Psoas muscle (tissue), 8 donors: Measurements from ENCODE around the gene MCOLN3. TPM values are rescaled to one million over a fixed set of nuclear protein-coding genes. Genes with fewer than 3 reads are reported as not detected.
"Not testable (repeated sequence)": the region's sequence is repeated elsewhere in the genome, so short reads cannot be mapped to it uniquely, and the experiment has no call there.

Experiments
- ATAC-seq, 4 donors: fragments of 200-7000 bp; cut with Tn5 transposase; one replicate each; pipeline ENCODE4 v1.9.1; 2020; ENCODE audit warnings: moderate library complexity in 3 of 4, mild to moderate bottlenecking in 2 of 4
- DNase-seq, 2 donors: peaks; one replicate each; pipeline ENCODE4 v3.0.0-alpha.2; 2020
- H3K27ac ChIP-seq: fragments of 200-600 bp; one replicate; pipeline ENCODE4 v1.8.0; 2022
- H3K27me3 ChIP-seq, 3 donors: fragments of 200-600 bp in 1 of 3; one replicate each; pipeline versions ENCODE4 v1.6.1 to v1.8.0; 2013 to 2022; ENCODE audit warnings: low read length in 2 of 3, mild to moderate bottlenecking in 2 of 3, moderate library complexity in 1 of 3; ENCODE audit not compliant: insufficient read depth in 3 of 3
- H3K36me3 ChIP-seq, 2 donors: fragments of 200-600 bp in 1 of 2; one replicate each; pipeline versions ENCODE4 v1.6.1 to v1.8.0; 2013 to 2022; ENCODE audit warnings: low read depth in 1 of 2, mild to moderate bottlenecking in 1 of 2, moderate library complexity in 1 of 2; ENCODE audit not compliant: insufficient read depth in 1 of 2
- H3K4me1 ChIP-seq: fragments of 200-600 bp; one replicate; pipeline ENCODE4 v1.8.0; 2022
- H3K4me3 ChIP-seq: fragments of 200-600 bp; one replicate; pipeline ENCODE4 v1.8.0; 2022; ENCODE audit warnings: mild to moderate bottlenecking
- H3K9me3 ChIP-seq: fragments of 200-600 bp; one replicate; pipeline ENCODE4 v1.8.0; 2022
- WGBS, 3 donors: extraction: QIAGEN DNeasy Blood & Tissue Kit; methylation state at CpG; one replicate each; pipeline versions ENCODE4 v1.1.6 to v1.1.7; 2013; 5-methylcytosine and 5-hydroxymethylcytosine counted together
- intact Hi-C, 2 donors: fragments of 100-400 bp; cut with DNase I; formaldehyde crosslinking; loops; one replicate each; pipeline versions ENCODE4 v1.11.0 to v1.14.2; 2022
- polyA plus RNA-seq, 3 donors: library from polyadenylated mRNA; stranded (reverse); fragments of 200-250 nt; gene quantifications; one replicate each; pipeline ENCODE4 v1.2.3, GENCODE V29; 2013
- total RNA-seq, 4 donors: library from RNA; stranded (reverse); fragmentation: NEBNext Ultra II Directional in 2 of 4; extraction: Animal tissue kit (Norgen Biotek cat#: 25700) in 2 of 4; gene quantifications; one replicate each; pipeline versions ENCODE4 v1.2.1 to v1.2.4, GENCODE V29; 2021 to 2023
- TF ChIP-seq, protein P1 (sequence below): fragments of 200-600 bp; IDR thresholded peaks from one replicate; pipeline ENCODE4 v1.8.0; 2022; ENCODE audit warnings: antibody characterized with exemption
- donor health status: healthy with polysubstance abuse.
- donor health status: DM: no; HTN: no; CAD: no; lungs with moderate emphysema.
- donor health status: Bipolar disorder and iron deficiency.
- donor health status: healthy.
- donor health status: DM: yes; HTN: yes; CAD: no.
- donor health status: DM: no; HTN: no; CAD: no.
- donor health status: DM: no; HTN: no; CAD: no.
- donor health status: DM: yes; HTN: yes; CAD: no.

The MCOLN3 gene
- total and polyA plus RNA-seq, 7 donors, result 0.06 to 0.62 (median 0.32) TPM; not detected in 3

DNA sequence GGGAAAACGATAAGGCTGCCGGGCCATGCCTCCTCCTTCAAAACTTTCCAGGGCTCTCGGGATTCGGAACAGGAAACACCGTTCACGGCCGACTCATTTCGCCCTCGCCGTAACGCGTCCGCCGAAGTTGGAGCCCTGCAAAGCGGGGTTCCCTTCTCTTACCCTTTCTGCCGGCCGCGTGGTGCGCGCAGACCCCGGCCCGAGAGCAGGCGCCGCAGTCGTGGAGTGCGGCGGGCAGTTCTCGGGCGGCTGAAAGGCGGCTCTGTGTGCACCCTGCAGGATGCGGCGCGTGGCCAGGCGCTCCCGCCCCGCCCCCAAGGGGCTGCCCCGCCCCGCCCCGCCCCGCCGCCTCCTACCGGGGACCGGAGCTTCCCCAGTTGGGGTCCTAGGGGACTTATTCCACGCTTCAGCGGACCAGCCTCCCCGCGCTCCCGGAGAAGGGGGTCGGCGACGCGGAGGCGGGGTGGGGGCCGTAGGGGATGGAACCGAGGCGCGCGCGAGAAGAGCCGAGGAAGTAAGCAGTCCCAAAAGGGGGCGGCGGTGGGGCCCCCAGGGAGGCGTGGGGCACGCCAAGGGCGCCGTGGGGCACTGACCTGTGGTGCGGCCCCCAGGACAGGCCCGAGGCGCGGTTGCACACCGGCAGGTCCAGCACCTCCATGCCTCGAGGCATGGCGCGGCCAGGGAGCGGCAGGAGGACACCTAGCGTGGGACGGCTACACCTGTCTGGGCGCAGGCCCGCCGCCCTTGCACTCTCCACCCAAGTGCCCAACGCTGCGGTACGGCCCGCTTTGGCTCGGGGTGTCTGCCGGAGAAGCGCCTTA is 51.2 kb downstream of the MCOLN3 start, which contains the start of gene MCOLN2:
TSS of gene MCOLN2 (minus strand) at position 268 of the 821 bp plus-strand sequence. CDS start at position 27, 241 bp downstream.
- no peak within 1 kb of the TSS for H3K27ac ChIP-seq
- TF ChIP-seq, protein P1, sequence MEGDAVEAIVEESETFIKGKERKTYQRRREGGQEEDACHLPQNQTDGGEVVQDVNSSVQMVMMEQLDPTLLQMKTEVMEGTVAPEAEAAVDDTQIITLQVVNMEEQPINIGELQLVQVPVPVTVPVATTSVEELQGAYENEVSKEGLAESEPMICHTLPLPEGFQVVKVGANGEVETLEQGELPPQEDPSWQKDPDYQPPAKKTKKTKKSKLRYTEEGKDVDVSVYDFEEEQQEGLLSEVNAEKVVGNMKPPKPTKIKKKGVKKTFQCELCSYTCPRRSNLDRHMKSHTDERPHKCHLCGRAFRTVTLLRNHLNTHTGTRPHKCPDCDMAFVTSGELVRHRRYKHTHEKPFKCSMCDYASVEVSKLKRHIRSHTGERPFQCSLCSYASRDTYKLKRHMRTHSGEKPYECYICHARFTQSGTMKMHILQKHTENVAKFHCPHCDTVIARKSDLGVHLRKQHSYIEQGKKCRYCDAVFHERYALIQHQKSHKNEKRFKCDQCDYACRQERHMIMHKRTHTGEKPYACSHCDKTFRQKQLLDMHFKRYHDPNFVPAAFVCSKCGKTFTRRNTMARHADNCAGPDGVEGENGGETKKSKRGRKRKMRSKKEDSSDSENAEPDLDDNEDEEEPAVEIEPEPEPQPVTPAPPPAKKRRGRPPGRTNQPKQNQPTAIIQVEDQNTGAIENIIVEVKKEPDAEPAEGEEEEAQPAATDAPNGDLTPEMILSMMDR, result no peak
- H3K36me3 ChIP-seq, result no peaks in the 10 kb centered on the region
- H3K9me3 ChIP-seq, result no peaks in the 10 kb centered on the region
- intact Hi-C loops, result no loop called here
- ATAC-seq, result peak; percentile 64 to 95 (median 84)
- 1% methylated on average over 59 to 87 of the region's 87 CpGs for WGBS, 3 donors
- H3K4me1 ChIP-seq, result peaks cover 13% of the 10 kb centered on the region
- peaks cover 5 to 68% (median 6%) of the 10 kb centered on the region in 3 donors for H3K27me3 ChIP-seq
- peak within 1 kb of the TSS; percentile 69 for H3K4me3 ChIP-seq
- peak; percentile 39 to 69 for DNase-seq

DNA sequence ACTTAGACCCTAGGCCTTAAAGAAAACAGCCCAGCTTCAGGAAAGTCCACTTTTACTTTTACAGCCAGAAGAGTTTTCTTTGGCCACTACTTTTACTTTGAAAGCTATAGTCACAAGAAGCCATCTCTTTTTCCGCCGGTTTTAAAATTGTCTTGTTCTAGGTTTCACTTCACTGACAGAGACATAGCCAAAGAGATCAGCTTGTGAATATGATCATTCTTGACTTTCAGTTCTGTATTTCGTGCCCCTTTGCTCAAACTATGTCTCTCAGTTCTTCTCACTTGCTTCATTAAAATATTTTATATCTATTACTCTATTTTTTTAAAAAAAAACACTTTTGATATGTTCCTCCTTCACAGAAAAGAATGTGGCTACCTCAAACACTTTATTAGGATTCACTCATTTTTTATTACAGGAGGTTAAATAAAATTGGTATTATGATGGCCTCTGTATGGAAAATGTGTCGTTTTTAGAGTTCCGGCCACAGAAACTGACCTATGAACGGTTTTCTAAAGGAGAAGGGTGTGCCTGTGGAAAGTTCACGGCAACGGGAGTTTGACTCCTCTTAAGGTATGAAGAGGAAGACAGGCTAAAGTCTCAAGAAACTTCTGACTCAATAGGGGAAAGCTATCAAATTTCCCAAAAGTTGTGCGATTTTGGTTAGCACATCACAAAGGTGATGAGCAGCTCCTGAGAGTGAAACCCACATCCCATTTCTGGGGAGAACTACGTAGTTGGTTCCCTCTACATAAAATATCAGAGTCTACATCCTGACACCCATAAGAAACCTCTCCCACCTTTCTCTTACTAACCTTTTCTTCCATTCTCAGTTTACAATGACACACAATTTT is 52.6 kb downstream of the MCOLN3 start:
- no peak overlapping the region for H3K4me3 ChIP-seq
- TF ChIP-seq, protein P1, result no peak
- ATAC-seq (no peak), DNase-seq (no peak)
- no peaks in the 10 kb centered on the region for H3K9me3 ChIP-seq
- WGBS, 3 donors, result 80 to 83% (median 83%) methylated on average over 10 of the region's 10 CpGs
- H3K27me3 ChIP-seq, result peaks cover 2 to 61% (median 6%) of the 10 kb centered on the region in 3 donors
- intact Hi-C loops, result no loop called here
- no peak overlapping the region for H3K27ac ChIP-seq
- peaks cover 13% of the 10 kb centered on the region for H3K4me1 ChIP-seq
- H3K36me3 ChIP-seq, result no peaks in the 10 kb centered on the region

DNA sequence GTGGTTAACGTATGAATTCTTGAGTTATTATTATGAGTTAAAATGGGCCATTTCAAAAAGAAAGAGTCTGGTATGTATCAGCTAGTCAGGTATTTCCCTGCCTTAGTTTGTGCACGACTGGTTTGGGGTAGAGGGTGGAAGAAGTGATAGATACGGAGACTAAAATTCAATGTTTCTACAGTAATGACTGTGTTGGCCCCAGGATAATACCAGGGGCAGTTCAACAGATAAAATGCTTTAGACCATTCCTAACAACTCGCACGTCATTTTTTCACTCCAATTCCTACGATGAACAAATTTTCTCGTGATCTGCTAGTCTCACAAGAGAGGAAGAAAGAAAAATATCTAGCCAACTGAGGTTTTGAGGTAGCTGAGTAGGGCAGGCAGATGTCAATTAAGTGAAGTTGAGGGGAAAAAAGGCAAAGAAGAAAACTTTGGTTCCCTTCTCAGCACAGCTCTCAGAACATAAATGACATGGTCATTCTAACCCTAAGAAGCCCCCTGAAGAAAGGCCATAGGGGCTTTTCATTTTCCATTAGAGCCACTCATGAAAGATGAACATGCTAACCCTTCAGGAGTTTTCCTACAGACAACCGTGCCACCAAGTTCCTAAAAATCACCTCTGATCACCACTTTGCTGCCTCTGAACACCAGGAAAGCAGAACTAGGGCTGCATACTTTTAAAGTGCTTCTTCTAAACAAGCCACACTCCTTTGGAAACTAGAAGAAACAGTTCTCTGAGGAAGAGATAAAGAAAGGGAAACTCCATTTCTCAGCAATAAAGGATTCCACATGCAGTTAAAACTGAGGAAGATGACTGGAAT is 57.0 kb downstream of the MCOLN3 start:
- intact Hi-C loops, result no loop called here
- H3K4me3 ChIP-seq, result no peak overlapping the region
- no peaks in the 10 kb centered on the region for H3K9me3 ChIP-seq
- no peak overlapping the region for H3K27ac ChIP-seq
- H3K4me1 ChIP-seq, result no peaks in the 10 kb centered on the region
- DNase-seq (no peak), ATAC-seq (no peak)
- TF ChIP-seq, protein P1, result no peak
- no peaks in the 10 kb centered on the region for H3K36me3 ChIP-seq
- WGBS, 3 donors, result 70 to 72% (median 71%) methylated on average over 8 of the region's 8 CpGs
- H3K27me3 ChIP-seq, result peaks cover 2 to 18% (median 2%) of the 10 kb centered on the region in 3 donors

DNA sequence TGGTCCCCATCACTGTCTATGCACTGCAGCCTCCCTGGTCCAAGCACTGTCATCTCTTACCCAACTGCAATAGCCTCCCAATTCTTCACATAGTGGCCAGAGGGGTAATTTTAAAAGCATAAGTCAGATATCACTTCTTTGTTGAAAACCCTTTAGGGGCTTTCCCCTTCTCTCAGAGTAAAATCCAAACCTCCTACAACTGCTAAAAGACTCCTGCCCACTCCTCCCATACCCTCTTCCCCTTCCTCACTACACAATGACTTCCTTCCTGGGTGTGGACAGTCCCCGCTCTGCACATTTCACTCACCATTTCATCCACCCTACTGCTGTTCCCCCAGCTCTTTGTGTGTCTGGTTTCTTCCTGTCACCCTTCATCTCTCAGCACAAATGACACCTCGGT is 59.7 kb downstream of the MCOLN3 start:
- Histone ChIP-seq H3K36me3 (no peaks in the 10 kb centered on the region), H3K27ac (no peak overlapping the region), H3K4me1 (no peaks in the 10 kb centered on the region), H3K4me3 (no peak overlapping the region), H3K27me3 (peaks cover 0 to 2% (median 0%) of the 10 kb centered on the region in 3 donors), H3K9me3 (no peaks in the 10 kb centered on the region)
- no peak for ATAC-seq
- intact Hi-C loops, result no loop called here
- TF ChIP-seq, protein P1, result no peak
- WGBS, 3 donors, result 55 to 72% (median 66%) methylated on average over 2 of the region's 2 CpGs
- no peak for DNase-seq

DNA sequence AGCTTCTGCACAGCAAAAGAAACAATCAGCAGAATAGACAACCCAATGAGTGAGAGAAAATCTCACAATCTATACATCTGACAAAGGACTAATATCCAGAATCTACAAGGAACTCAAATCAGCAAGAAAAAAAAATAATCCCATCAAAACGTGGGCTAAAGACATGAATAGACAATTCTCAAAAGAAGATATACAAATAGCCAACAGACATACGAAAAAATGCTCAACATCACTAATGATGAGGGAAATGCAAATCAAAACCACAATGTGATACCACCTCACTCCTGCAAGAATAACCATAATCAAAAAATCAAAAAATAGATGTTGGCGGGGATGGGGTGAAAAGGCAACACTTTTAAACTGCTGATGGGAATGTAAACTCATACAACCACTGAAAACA is 61.7 kb downstream of the MCOLN3 start:
- WGBS, 3 donors, result 80 to 81% (median 81%) methylated on average over 3 of the region's 3 CpGs
- H3K27ac ChIP-seq, DNase-seq, H3K4me3 ChIP-seq, intact Hi-C loops, H3K4me1 ChIP-seq, H3K9me3 ChIP-seq, ATAC-seq, H3K27me3 ChIP-seq, H3K36me3 ChIP-seq: not testable (repeated sequence)
